Fibroblast of the conjunctiva (primary cell): ENCODE results near the gene BRSK2.
"Not testable (repeated sequence)": the region's sequence is repeated elsewhere in the genome, so short reads cannot be mapped to it uniquely, and the experiment has no call there.

Source experiments
- DNase-seq: peaks from one replicate; pipeline ENCODE4 v3.0.0-alpha.2; 2010; ENCODE audit warnings: low read depth

The BRSK2 gene

DNA sequence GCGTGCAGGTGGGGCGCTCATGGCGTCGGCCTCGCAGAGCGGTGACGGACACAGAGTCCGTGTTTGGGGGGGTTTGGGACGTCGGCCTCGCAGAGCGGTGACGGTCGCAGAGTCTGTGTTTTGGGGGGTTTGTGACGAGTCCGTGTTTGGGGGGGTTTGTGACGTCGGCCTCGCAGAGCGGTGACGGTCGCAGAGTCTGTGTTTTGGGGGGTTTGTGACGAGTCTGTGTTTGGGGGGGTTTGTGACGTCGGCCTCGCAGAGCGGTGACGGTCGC lies 20.1 kb downstream of the BRSK2 start:
- not testable (repeated sequence) for DNase-seq

GRCh38 chr11:1410366-1411291 lies 20.9 kb downstream of the BRSK2 start:
- DNase-seq, result no peak

- no peak for DNase-seq
Measured at GRCh38 chr11:1411301-1411700, 21.6 kb downstream of the BRSK2 start.

DNA sequence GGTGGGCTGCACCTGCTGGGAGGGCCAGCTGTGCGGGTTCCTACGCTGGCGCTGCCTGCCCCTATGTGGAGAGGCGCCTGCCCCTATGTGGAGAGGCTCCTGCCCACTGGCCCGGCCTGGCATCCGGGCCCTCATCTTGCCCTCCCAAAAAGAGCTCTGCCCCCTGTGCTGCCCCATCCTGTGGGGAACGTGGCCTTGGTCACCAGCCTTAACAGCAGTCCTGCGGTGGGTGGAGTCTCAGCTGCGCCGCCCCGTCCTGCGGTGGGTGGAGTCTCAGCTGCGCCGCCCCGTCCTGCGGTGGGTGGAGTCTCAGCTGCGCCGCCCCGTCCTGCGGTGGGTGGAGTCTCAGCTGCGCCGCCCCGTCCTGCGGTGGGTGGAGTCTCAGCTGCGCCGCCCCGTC lies 22.0 kb downstream of the BRSK2 start:
- DNase-seq, result not testable (repeated sequence)

DNA sequence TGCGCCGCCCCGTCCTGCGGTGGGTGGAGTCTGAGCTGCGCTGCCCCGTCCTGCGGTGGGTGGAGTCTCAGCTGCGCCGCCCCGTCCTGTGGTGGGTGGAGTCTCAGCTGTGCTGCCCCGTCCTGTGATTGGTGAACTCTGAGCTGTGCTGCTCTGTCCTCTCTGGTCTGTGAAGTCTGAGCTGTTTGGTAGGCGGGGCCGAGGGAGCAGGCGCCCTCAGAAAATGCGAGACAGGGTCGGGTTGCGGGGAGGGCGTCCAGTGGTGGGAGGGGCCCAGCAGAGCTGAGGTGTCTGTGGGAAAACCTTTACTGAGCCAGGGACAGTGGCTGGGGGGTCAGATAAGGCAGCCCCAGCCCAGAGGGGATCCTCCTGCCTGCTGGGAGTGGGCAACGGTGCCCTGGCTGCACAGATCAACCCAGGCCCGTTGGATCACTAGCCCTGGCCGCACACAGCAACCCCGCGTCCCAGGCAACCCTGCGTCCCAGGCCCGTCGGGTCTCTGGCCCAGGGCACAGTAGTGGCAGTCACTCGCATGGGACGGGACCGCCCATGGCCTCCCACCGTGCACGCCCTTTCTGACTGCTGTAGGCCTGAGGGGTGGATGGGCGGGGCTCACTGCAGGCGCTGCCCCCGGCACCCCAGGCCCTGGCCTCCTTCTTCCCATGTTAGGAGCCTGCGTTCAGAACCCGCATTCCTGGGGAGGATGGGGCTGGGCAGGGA lies 22.8 kb downstream of the BRSK2 start:
- no peak for DNase-seq

GRCh38 chr11:1414650-1415049 lies 24.9 kb downstream of the BRSK2 start:
- no peak for DNase-seq

- DNase-seq, result no peak
Measured at GRCh38 chr11:1415631-1416030, 25.9 kb downstream of the BRSK2 start.

DNA sequence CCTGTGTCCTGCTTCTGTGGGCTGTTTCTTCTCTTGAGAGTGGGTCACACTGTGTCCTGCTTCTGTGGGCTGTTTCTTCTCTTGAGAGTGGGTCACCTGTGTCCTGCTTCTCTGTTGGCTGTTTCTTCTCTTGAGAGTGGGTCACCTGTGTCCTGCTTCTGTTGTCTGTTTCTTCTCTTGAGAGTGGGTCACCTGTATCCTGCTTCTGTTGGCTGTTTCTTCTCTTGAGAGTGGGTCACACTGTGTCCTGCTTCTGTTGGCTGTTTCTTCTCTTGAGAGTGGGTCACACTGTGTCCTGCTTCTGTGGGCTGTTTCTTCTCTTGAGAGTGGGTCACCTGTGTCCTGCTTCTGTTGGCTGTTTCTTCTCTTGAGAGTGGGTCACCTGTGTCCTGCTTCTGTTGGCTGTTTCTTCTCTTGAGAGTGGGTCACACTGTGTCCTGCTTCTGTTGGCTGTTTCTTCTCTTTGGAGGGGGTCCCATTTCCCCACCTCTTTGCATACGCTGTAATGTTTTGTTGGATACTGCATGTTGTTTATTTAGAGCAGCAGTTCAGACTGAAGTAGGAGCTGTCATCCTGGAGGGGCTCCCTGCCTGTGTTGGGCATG lies 28.6 kb downstream of the BRSK2 start:
- not testable (repeated sequence) for DNase-seq

GRCh38 chr11:1419811-1420210 lies 30.1 kb downstream of the BRSK2 start:
- DNase-seq, result no peak

DNA sequence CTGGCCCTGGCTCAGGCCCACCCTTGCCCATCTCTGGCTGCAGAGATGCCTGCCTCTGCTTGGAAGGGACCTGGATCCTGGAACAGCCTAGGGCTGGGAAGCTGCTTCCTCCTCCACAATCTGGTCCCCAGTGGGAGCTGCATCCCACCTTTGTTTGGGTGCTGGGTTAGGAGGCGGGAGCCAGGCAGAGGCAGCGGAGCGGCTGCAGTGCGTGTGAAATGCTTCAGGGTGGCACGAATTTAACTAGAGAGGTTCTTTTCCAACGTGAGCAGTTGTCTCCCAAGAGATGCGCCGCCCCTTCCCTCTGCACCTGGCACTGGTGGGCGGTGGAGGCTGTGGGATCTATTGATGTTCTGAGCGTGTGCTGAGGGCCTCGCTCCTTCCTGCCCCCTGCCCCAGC lies 31.6 kb downstream of the BRSK2 start:
- DNase-seq, result no peak

DNA sequence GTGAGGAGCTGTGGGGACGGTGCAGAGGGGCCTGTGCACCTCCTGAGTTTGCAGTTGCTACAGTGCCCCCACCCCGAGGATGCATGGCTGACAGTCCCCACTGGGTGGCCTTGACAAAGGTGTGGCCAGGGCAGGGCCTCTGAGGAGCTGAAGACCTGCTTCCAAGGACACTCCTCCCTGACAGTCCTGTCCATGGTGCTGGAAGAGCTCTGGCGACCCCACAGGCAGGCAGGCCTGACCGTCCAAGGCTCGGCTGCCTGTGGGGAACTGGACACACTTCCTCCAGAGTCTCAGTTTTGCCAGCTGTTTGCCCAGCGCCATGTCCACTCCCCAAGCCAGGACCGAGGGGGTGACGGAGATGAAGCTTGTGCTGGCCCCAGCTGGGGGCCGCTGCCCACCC lies 32.7 kb downstream of the BRSK2 start:
- DNase-seq, result no peak

- no peak for DNase-seq
Measured at GRCh38 chr11:1422981-1423380, 33.2 kb downstream of the BRSK2 start.

GRCh38 chr11:1423406-1423805 lies 33.7 kb downstream of the BRSK2 start:
- DNase-seq, result not testable (repeated sequence)

GRCh38 chr11:1425006-1425405 lies 35.3 kb downstream of the BRSK2 start:
- no peak for DNase-seq

GRCh38 chr11:1425439-1425838 lies 35.7 kb downstream of the BRSK2 start:
- DNase-seq, result no peak

- DNase-seq, result no peak
Measured at GRCh38 chr11:1428762-1429316, 39.1 kb downstream of the BRSK2 start.

- DNase-seq, result no peak
Measured at GRCh38 chr11:1433568-1433967, 43.8 kb downstream of the BRSK2 start.

GRCh38 chr11:1433977-1434640 lies 44.4 kb downstream of the BRSK2 start:
- DNase-seq, result no peak

GRCh38 chr11:1435479-1435819 lies 45.7 kb downstream of the BRSK2 start:
- DNase-seq, result not testable (repeated sequence)

- DNase-seq, result no peak
Measured at GRCh38 chr11:1435820-1436467, 46.2 kb downstream of the BRSK2 start.

DNA sequence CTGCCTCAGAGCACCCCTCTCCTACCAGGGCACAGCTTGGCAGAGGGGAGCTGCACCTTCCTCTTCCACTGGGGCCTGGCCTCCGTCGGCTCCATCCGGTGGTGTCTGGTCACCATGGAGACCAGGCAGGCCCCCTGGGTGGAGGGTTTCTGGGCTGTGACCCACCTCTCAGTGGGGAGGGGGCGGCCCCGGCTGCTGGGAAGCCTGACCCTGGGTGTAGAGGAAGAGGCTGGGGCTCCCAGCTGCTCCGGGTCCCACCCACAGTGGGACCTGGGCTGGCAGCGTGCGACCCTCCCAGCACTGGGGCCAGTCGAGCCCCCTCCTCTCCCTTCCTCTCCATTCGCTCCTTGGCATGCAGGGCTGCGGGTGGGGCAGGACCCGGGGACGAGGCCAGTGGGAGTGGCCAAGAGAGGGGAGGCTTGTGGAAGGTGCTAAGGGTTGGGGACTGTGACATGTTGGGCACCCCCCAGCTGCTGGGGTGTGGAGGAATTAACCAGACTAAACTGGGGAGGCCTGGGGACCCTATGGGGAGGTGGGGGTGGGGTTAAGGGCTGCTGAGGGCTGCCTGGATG lies 46.8 kb downstream of the BRSK2 start:
- no peak for DNase-seq

GRCh38 chr11:1437500-1437899 lies 47.8 kb downstream of the BRSK2 start:
- DNase-seq, result no peak
